Measurements from ENCODE around the gene SLC7A11. TPM values are rescaled to one million over a fixed set of nuclear protein-coding genes. Genes with fewer than 3 reads are reported as not detected.
"Not testable (repeated sequence)": the region's sequence is repeated elsewhere in the genome, so short reads cannot be mapped to it uniquely, and the experiment has no call there.

SLC7A11 gene
- total RNA-seq, 2 donors from 2014 or later = 0.05 to 0.60 TPM

DNA sequence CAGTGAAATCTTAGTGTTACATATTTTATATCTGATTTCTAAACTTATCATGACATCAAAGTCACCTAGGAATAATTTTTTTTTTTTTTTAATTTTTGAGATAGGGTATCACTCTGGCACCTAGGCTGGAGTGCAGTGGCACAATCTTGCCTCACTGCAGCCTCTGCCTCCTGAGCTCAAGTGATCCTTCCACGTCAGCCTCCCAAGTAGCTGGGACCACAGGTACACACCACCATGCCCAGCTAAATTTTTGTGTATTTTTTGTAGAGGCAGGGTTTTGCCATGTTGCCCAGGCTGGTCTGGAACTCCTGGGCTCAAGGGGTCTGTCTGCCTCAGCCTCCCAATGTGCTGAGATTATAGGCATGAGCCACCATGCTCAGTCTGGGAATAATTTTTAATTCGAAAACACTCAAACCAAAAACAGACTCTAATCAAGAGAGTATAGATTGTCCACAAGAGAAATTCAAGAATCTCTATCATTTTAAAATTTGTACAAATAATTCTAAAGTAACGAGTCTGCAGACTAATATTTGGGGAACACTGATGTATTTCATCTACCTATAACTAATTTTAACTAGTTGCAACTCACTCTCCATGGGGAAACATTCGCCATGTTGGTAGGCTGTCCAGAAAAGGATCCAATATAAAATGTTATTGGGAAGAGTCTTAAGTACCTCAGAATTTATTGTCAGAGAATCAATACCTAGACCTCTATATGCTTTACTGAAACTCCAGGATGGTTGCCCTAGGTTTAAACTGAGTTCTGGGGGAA, 3.4 kb downstream of the SLC7A11 start:
- peaks cover 7% of the 10 kb centered on the region for H3K4me1 Mint-ChIP-seq
- no peaks in the 10 kb centered on the region for H3K9me3 ChIP-seq (ENCODE audit: control insufficient read depth, low read length, poor library complexity, severe bottlenecking)
- DNase-seq = no peak
- no peaks in the 10 kb centered on the region for H3K27me3 Mint-ChIP-seq
- H3K4me3 Mint-ChIP-seq = no peak overlapping the region
- no peak for ATAC-seq
- no peak overlapping the region for H3K27ac Mint-ChIP-seq
- no peaks in the 10 kb centered on the region for H3K36me3 Mint-ChIP-seq (ENCODE audit: low read depth)

DNA sequence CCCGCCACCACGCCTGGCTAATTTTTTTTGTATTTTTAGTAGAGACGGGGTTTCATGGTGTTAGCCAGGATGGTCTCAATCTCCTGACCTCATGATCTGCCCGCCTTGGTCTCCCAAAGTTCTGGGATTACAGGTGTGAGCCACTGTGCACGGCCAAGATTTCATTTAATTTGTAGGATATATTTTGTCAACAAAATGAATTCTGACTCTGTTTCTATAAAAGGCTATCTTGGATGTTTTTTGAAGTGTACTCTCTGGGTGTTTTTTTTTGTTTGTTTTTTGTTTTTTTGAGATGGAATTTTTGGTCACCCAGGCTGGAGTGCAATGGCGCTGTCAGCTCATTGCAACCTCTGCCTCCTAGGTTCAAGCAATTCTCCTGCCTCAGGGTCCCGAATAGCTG, 5.0 kb downstream of the SLC7A11 start:
- ATAC-seq; H3K36me3 Mint-ChIP-seq (ENCODE audit: low read depth); H3K27me3 Mint-ChIP-seq; H3K27ac Mint-ChIP-seq; H3K9me3 ChIP-seq (ENCODE audit: control insufficient read depth, low read length, poor library complexity, severe bottlenecking); H3K4me3 Mint-ChIP-seq; DNase-seq; H3K4me1 Mint-ChIP-seq: not testable (repeated sequence)

DNA sequence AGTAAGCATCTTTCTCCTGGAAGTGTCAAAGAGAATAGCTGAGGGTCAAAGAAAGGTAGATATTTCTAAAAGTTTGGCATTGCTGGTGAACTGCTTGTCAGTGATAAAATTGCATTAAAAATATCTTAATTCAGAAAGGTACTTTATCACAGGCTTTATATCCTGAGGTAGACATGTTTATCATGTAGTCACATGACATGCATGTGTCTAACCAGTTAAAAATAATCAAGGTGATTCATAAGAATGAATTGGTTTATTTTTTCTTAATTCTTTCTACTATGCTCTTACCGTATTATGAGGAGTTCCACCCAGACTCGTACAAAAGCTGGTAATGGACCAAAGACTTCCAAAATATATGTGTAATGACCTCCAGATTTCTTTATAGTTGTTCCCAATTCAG, 6.1 kb downstream of the SLC7A11 start:
- H3K36me3 Mint-ChIP-seq (ENCODE audit: low read depth) = no peaks in the 10 kb centered on the region
- no peaks in the 10 kb centered on the region for H3K9me3 ChIP-seq (ENCODE audit: control insufficient read depth, low read length, poor library complexity, severe bottlenecking)
- no peak overlapping the region for H3K4me3 Mint-ChIP-seq
- no peak overlapping the region for H3K27ac Mint-ChIP-seq
- DNase-seq (no peak), ATAC-seq (no peak)
- H3K4me1 Mint-ChIP-seq = no peaks in the 10 kb centered on the region
- H3K27me3 Mint-ChIP-seq = no peaks in the 10 kb centered on the region

DNA sequence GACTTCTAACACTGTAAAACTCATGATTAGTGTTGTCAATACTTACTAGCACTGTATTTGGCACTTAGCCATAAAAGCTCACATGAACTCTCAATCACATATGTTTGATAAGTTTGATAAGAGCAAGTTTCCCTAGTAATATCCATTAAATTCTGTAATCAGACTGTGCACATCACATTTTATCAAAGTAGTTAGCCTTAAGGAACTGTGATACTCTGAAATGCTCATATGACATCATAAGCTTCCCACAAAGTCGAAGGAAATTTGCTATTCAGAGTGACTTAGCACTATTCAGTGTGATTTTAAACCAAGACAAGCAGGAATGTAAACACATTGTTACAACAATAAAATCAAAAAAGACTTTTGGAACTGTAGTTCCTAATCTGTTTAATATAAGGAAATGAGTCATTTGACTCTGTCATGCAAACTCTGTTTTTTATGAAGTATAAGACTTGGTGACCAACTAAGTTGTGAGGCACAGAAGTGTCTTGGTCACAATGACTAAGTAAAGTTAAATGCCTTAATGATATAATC, 6.7 kb downstream of the SLC7A11 start:
- ATAC-seq = peak; percentile 35
- no peak overlapping the region for H3K4me3 Mint-ChIP-seq
- no peak overlapping the region for H3K27ac Mint-ChIP-seq
- H3K36me3 Mint-ChIP-seq (ENCODE audit: low read depth) = no peaks in the 10 kb centered on the region
- no peak for DNase-seq
- no peaks in the 10 kb centered on the region for H3K9me3 ChIP-seq (ENCODE audit: control insufficient read depth, low read length, poor library complexity, severe bottlenecking)
- H3K27me3 Mint-ChIP-seq = no peaks in the 10 kb centered on the region
- H3K4me1 Mint-ChIP-seq = no peaks in the 10 kb centered on the region

DNA sequence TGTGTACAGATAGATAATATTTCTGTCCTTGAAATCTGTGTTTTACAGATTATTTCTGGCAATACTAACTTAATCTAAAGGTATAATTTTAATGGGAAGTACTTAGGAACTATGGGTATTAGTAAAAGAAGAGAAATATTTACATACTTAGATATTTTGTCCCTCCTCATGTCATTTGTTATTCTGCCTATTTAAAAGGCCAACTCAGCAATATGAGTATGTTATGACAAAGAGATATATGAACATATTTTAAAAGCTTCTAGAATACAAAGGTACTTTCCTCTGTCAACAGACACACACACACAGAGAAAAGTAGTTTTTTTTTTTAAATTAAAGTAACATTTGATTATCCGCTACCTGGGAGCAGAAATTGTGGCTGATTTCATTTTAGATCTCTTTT, 7.9 kb downstream of the SLC7A11 start:
- no peaks in the 10 kb centered on the region for H3K9me3 ChIP-seq (ENCODE audit: control insufficient read depth, low read length, poor library complexity, severe bottlenecking)
- Mint-ChIP-seq H3K27me3 (no peaks in the 10 kb centered on the region), H3K4me1 (no peaks in the 10 kb centered on the region), H3K4me3 (no peak overlapping the region), H3K36me3 (ENCODE audit: low read depth) (no peaks in the 10 kb centered on the region), H3K27ac (no peak overlapping the region)
- DNase-seq = no peak
- no peak for ATAC-seq

DNA sequence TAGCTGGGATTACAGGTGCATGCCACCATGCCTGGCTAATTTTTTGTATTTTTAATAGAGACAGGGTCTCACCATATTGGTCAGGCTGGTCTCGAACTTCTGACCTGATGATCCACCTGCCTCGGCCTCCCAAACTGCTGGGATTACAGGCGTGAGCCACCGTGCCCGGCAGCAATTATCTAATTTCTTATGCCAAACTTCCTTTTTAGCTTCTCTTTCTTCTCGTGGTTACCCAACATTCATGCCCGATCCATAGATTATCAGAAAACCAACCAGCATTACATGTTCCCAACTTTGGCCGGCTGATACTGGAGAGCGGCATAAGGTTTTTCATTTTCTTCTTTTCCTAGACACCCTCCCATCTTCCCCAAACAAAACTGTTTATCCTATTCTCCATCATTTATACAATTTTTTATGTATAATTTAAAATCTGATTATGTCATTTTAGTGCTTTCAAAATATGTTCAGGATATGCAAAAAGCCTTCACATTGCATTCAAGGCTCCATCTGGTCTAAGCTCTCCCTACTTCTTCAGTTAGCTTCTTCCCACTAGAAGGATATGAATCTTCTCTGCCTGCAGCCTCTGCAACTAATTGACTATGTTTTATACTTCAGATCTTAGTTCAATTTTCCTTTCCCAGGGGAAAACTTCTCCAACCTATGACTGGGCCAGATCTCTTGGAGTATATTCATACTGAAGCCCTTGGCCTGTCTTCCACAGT, 8.7 kb downstream of the SLC7A11 start:
- no peaks in the 10 kb centered on the region for H3K36me3 Mint-ChIP-seq (ENCODE audit: low read depth)
- H3K9me3 ChIP-seq (ENCODE audit: control insufficient read depth, low read length, poor library complexity, severe bottlenecking) = no peaks in the 10 kb centered on the region
- H3K4me3 Mint-ChIP-seq = no peak overlapping the region
- no peak overlapping the region for H3K27ac Mint-ChIP-seq
- ATAC-seq (no peak), DNase-seq (no peak)
- no peaks in the 10 kb centered on the region for H3K27me3 Mint-ChIP-seq
- no peaks in the 10 kb centered on the region for H3K4me1 Mint-ChIP-seq

DNA sequence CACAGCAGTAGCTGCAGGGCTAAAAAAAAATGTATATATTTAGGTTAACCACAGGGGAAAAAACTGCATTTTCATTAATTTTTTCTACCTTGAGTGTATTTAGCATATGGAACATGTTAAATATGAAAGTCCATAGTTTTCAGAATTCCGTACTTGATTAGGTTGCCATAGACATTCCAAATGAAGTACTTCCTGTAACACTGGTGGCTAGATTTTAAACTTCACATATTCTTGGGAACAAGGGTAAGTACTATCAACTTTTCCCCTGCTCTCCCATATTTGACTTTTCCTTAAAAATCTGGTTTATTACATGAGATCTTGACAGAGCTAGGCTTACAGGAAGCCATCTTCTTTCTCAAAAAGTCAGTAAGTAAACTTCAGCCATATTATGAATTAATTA, 9.8 kb downstream of the SLC7A11 start:
- no peak for DNase-seq
- H3K4me3 Mint-ChIP-seq = no peak overlapping the region
- no peaks in the 10 kb centered on the region for H3K9me3 ChIP-seq (ENCODE audit: control insufficient read depth, low read length, poor library complexity, severe bottlenecking)
- ATAC-seq = no peak
- no peak overlapping the region for H3K27ac Mint-ChIP-seq
- H3K36me3 Mint-ChIP-seq (ENCODE audit: low read depth) = no peaks in the 10 kb centered on the region
- H3K27me3 Mint-ChIP-seq = no peaks in the 10 kb centered on the region
- H3K4me1 Mint-ChIP-seq = no peaks in the 10 kb centered on the region

DNA sequence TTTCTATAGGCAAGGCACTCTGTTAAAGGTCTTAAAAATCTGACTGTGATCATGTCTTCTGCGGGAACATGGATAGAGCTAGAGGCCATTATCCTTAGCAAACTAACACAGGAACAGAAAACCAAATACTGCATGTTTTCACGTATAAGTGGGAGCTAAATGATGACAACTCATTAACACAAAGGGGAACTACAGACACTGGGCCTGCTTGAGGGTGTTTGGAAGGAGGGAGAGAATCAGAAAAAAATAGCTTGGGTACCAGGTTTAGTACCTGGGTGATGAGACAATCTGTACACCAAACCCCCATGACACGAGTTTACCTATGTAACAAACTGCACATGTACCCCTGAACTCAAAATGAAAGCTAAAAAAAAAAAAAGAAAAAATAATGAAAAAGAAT, 12.1 kb downstream of the SLC7A11 start:
- ATAC-seq = no peak
- H3K9me3 ChIP-seq (ENCODE audit: control insufficient read depth, low read length, poor library complexity, severe bottlenecking) = no peaks in the 10 kb centered on the region
- no peaks in the 10 kb centered on the region for H3K36me3 Mint-ChIP-seq (ENCODE audit: low read depth)
- no peak overlapping the region for H3K4me3 Mint-ChIP-seq
- H3K27me3 Mint-ChIP-seq = no peaks in the 10 kb centered on the region
- H3K4me1 Mint-ChIP-seq = no peaks in the 10 kb centered on the region
- H3K27ac Mint-ChIP-seq = no peak overlapping the region
- DNase-seq = no peak

DNA sequence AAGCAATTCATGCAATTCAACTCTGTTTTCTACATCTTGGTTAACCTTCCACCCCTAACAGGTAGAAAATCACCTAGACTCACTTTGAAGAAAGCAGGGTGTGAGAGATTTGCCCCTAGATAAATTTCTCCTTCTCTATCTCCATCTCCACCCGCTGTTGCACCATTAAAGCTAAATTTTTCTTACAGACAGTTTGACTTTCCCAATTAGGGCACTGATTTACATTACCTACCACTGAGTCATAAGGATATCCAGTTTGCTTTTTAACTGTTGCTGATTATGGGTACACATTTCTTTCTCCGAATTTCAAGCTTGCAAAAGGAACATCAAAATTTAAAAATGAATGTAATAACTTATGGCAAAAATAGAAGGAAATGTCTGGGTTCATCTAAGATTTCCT, 13.0 kb downstream of the SLC7A11 start:
- Mint-ChIP-seq H3K27ac (no peak overlapping the region), H3K4me1 (no peaks in the 10 kb centered on the region), H3K4me3 (no peak overlapping the region), H3K27me3 (no peaks in the 10 kb centered on the region), H3K36me3 (ENCODE audit: low read depth) (no peaks in the 10 kb centered on the region)
- DNase-seq (no peak), ATAC-seq (no peak)
- H3K9me3 ChIP-seq (ENCODE audit: control insufficient read depth, low read length, poor library complexity, severe bottlenecking) = no peaks in the 10 kb centered on the region

DNA sequence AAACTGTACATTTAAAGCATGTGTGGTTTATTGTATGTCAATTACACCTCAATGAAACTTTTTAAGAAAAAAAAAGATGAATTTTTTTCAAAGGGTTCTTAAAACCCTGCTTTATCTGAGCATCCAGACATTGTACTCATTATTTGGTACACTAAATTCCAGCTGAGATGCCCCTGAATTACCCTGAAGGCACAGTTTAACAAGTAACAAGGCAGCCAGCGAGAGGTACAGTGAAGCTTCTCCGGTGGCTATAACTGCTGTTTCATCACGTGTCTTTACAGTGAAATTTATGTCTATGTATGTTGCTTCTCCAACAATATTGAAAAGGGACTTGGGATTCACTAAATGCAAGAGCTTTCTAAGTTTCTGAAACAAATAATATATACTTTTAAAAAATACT, 15.8 kb downstream of the SLC7A11 start:
- no peaks in the 10 kb centered on the region for H3K4me1 Mint-ChIP-seq
- no peak for ATAC-seq
- DNase-seq = no peak
- no peaks in the 10 kb centered on the region for H3K36me3 Mint-ChIP-seq (ENCODE audit: low read depth)
- H3K9me3 ChIP-seq (ENCODE audit: control insufficient read depth, low read length, poor library complexity, severe bottlenecking) = no peaks in the 10 kb centered on the region
- H3K27ac Mint-ChIP-seq = no peak overlapping the region
- H3K27me3 Mint-ChIP-seq = no peaks in the 10 kb centered on the region
- no peak overlapping the region for H3K4me3 Mint-ChIP-seq

DNA sequence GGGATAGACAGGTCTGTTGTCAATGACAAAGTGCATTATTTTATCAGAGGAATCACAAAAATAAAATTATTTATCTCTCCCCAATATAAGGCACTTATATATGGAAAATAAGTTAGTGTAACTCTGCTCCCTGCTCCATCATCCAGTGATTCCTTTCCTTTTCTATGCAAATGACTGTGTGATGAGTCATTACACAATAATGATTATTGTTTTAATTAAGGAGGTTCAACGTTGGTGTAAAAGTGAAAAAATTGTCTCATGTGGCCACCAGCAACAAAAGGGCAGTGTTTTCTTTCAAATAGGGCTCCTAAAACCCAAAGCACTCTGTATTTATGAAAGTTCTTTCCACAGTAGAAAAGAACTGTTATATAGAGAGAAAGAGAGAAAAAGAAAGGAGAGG, 16.7 kb downstream of the SLC7A11 start:
- DNase-seq (no peak), ATAC-seq (no peak)
- H3K27me3 Mint-ChIP-seq = no peaks in the 10 kb centered on the region
- no peaks in the 10 kb centered on the region for H3K9me3 ChIP-seq (ENCODE audit: control insufficient read depth, low read length, poor library complexity, severe bottlenecking)
- no peak overlapping the region for H3K4me3 Mint-ChIP-seq
- H3K4me1 Mint-ChIP-seq = no peaks in the 10 kb centered on the region
- H3K27ac Mint-ChIP-seq = no peak overlapping the region
- no peaks in the 10 kb centered on the region for H3K36me3 Mint-ChIP-seq (ENCODE audit: low read depth)

DNA sequence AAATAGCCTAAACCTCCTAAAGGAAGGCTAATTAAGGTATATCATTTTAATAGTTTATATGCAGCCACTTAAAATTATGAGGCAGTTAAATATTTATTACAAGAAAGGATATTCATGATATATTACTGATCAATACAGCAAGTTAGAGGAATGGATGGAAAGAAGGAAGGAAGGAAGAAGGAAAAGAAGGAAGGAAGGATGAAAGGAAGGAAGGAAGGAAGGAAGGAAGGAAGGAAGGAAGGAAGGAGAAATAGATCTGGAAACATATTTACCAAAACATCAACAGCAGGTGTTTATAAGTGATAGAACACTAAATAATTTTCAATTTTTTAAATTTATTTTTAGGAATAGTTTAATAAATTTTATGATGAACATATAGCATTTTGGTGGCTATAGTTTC, 17.5 kb downstream of the SLC7A11 start:
- no peak for ATAC-seq
- DNase-seq = no peak
- no peaks in the 10 kb centered on the region for H3K36me3 Mint-ChIP-seq (ENCODE audit: low read depth)
- no peaks in the 10 kb centered on the region for H3K9me3 ChIP-seq (ENCODE audit: control insufficient read depth, low read length, poor library complexity, severe bottlenecking)
- H3K4me1 Mint-ChIP-seq = no peaks in the 10 kb centered on the region
- no peaks in the 10 kb centered on the region for H3K27me3 Mint-ChIP-seq
- H3K27ac Mint-ChIP-seq = no peak overlapping the region
- no peak overlapping the region for H3K4me3 Mint-ChIP-seq

DNA sequence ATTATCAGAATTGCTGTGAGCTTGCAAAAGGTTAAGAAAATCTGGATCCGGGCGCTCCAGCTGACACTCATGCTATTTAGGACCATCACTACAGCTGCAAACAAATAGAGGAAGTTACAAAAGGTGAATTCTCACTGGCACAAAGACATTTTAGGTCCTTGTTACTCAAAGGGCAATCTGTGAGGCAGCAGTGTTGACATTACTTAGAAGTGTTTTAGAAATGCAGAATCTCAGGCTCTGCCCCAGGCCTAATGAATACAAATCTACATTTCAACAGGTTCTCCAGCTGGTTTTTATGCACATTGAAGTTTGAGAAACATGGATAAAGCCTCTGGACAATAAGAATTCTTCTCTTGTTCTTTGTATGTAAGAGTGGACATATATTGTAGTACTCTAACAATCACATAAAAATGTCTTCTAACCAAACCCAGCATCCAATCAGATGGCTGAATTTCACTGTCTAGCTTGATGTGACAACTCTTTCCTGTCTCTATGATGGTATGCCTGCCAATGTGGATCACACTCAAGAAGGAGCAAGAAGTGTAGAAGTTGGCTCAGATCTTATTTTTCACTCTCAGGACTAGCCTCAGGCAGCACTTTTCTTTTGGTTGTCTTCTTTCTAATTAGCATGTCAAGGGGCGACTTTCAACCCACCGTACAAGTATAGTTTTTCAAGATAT, 18.8 kb downstream of the SLC7A11 start:
- DNase-seq (no peak), ATAC-seq (no peak)
- H3K4me1 Mint-ChIP-seq = no peaks in the 10 kb centered on the region
- H3K36me3 Mint-ChIP-seq (ENCODE audit: low read depth) = no peaks in the 10 kb centered on the region
- H3K27me3 Mint-ChIP-seq = no peaks in the 10 kb centered on the region
- no peaks in the 10 kb centered on the region for H3K9me3 ChIP-seq (ENCODE audit: control insufficient read depth, low read length, poor library complexity, severe bottlenecking)
- H3K27ac Mint-ChIP-seq = no peak overlapping the region
- no peak overlapping the region for H3K4me3 Mint-ChIP-seq
